Nephron progenitor cell (in vitro differentiated cells): ENCODE measurements around the gene CCDC51.

Source experiments
- DNase-seq: peaks from one replicate; pipeline ENCODE4 v3.0.0; 2021
- H3K27ac Mint-ChIP-seq: 2 replicates; pipeline ENCODE4 v1.8.0; 2021; ENCODE audit warnings: mild to moderate bottlenecking, moderate library complexity, mixed read lengths
- H3K27me3 Mint-ChIP-seq: 2 replicates; pipeline ENCODE4 v1.8.0; 2021; ENCODE audit warnings: mild to moderate bottlenecking, low read depth, mixed read lengths; ENCODE audit not compliant: poor library complexity
- H3K36me3 Mint-ChIP-seq: 2 replicates; pipeline ENCODE4 v1.8.0; 2021; ENCODE audit warnings: low read depth, mixed read lengths
- H3K4me1 Mint-ChIP-seq: 2 replicates; pipeline ENCODE4 v1.8.0; 2021; ENCODE audit warnings: mixed read lengths
- H3K4me3 Mint-ChIP-seq: 2 replicates; pipeline ENCODE4 v1.8.0; 2021; ENCODE audit warnings: mild to moderate bottlenecking, moderate library complexity, mixed read lengths
- H3K9me3 Mint-ChIP-seq: 2 replicates; pipeline ENCODE4 v1.8.0; 2021; ENCODE audit warnings: mild to moderate bottlenecking, moderate library complexity, mixed read lengths
- TF ChIP-seq, protein P1 (sequence below): fragments of 200-600 bp; sonication (generic); IDR thresholded peaks from 2 replicates; pipeline ENCODE4 v1.5.0; 2021; ENCODE audit warnings: antibody characterized with exemption

CCDC51 gene

DNA sequence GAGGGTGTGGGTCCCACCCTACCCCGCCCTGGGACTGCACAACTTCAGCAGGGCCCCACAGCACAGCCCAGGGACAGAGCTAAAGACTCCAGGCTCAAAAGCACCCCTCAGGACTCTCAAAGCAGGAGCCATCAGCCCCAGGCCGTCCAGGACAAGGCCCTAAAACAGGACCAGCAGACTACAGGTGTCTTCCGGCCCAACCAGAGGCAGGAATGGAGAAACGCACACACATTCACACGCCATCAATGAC, 32.7 kb upstream of the CCDC51 start:
- peak overlapping the region; percentile 100 for H3K27ac Mint-ChIP-seq
- no peaks in the 10 kb centered on the region for H3K27me3 Mint-ChIP-seq
- H3K4me3 Mint-ChIP-seq, result peak overlapping the region; percentile 94
- peaks cover 10% of the 10 kb centered on the region for H3K36me3 Mint-ChIP-seq
- no peaks in the 10 kb centered on the region for H3K9me3 Mint-ChIP-seq
- TF ChIP-seq, protein P1, sequence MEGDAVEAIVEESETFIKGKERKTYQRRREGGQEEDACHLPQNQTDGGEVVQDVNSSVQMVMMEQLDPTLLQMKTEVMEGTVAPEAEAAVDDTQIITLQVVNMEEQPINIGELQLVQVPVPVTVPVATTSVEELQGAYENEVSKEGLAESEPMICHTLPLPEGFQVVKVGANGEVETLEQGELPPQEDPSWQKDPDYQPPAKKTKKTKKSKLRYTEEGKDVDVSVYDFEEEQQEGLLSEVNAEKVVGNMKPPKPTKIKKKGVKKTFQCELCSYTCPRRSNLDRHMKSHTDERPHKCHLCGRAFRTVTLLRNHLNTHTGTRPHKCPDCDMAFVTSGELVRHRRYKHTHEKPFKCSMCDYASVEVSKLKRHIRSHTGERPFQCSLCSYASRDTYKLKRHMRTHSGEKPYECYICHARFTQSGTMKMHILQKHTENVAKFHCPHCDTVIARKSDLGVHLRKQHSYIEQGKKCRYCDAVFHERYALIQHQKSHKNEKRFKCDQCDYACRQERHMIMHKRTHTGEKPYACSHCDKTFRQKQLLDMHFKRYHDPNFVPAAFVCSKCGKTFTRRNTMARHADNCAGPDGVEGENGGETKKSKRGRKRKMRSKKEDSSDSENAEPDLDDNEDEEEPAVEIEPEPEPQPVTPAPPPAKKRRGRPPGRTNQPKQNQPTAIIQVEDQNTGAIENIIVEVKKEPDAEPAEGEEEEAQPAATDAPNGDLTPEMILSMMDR, result no peak
- no peak for DNase-seq
- H3K4me1 Mint-ChIP-seq, result peaks cover 35% of the 10 kb centered on the region

- Mint-ChIP-seq H3K36me3 (peaks cover 12% of the 10 kb centered on the region), H3K27ac (peak overlapping the region; percentile 77), H3K9me3 (no peaks in the 10 kb centered on the region), H3K27me3 (no peaks in the 10 kb centered on the region), H3K4me3 (no peak overlapping the region), H3K4me1 (peaks cover 55% of the 10 kb centered on the region)
- no peak for DNase-seq
- TF ChIP-seq, protein P1, result no peak
These were observed 30.4 kb upstream of the CCDC51 start for GRCh38 chr3:48470286-48470685.

- H3K36me3 Mint-ChIP-seq, result peaks cover 12% of the 10 kb centered on the region
- no peaks in the 10 kb centered on the region for H3K27me3 Mint-ChIP-seq
- H3K27ac Mint-ChIP-seq, result no peak overlapping the region
- no peak overlapping the region for H3K4me3 Mint-ChIP-seq
- TF ChIP-seq, protein P1, result no peak
- H3K9me3 Mint-ChIP-seq, result no peaks in the 10 kb centered on the region
- no peak for DNase-seq
- peaks cover 51% of the 10 kb centered on the region for H3K4me1 Mint-ChIP-seq
These were observed 29.4 kb upstream of the CCDC51 start for GRCh38 chr3:48469046-48469915.

- peaks cover 47% of the 10 kb centered on the region for H3K4me1 Mint-ChIP-seq
These were observed 28.4 kb upstream of the CCDC51 start for GRCh38 chr3:48468329-48468731.

GRCh38 chr3:48467473-48468267, 27.8 kb upstream of the CCDC51 start:
- Mint-ChIP-seq H3K27ac (peak overlapping the region; percentile 32), H3K36me3 (peaks cover 12% of the 10 kb centered on the region), H3K4me1 (peaks cover 40% of the 10 kb centered on the region), H3K27me3 (no peaks in the 10 kb centered on the region), H3K9me3 (no peaks in the 10 kb centered on the region), H3K4me3 (no peak overlapping the region)
- DNase-seq, result no peak
- TF ChIP-seq, protein P1, result no peak

More at GRCh38 chr3:48468329-48468731, 28.4 kb upstream of the CCDC51 start:
- peak overlapping the region; percentile 32 for H3K27ac Mint-ChIP-seq
- no peaks in the 10 kb centered on the region for H3K27me3 Mint-ChIP-seq
- DNase-seq, result no peak
- H3K9me3 Mint-ChIP-seq, result no peaks in the 10 kb centered on the region
- TF ChIP-seq, protein P1, result no peak
- no peak overlapping the region for H3K4me3 Mint-ChIP-seq
- peaks cover 12% of the 10 kb centered on the region for H3K36me3 Mint-ChIP-seq
